Superior temporal gyrus (tissue), 1 donor: ENCODE results near the gene ANKRD10.
A peak's percentile ranks its signal among the peaks of the same experiment; 100 is the strongest.
"Not testable (repeated sequence)": the region's sequence is repeated elsewhere in the genome, so short reads cannot be mapped to it uniquely, and the experiment has no call there.

ENCODE experiments used
- DNase-seq: peaks from one replicate; pipeline ENCODE4 v3.0.0-alpha.2; 2016; ENCODE audit errors: extremely low spot score

Gene ANKRD10

DNA sequence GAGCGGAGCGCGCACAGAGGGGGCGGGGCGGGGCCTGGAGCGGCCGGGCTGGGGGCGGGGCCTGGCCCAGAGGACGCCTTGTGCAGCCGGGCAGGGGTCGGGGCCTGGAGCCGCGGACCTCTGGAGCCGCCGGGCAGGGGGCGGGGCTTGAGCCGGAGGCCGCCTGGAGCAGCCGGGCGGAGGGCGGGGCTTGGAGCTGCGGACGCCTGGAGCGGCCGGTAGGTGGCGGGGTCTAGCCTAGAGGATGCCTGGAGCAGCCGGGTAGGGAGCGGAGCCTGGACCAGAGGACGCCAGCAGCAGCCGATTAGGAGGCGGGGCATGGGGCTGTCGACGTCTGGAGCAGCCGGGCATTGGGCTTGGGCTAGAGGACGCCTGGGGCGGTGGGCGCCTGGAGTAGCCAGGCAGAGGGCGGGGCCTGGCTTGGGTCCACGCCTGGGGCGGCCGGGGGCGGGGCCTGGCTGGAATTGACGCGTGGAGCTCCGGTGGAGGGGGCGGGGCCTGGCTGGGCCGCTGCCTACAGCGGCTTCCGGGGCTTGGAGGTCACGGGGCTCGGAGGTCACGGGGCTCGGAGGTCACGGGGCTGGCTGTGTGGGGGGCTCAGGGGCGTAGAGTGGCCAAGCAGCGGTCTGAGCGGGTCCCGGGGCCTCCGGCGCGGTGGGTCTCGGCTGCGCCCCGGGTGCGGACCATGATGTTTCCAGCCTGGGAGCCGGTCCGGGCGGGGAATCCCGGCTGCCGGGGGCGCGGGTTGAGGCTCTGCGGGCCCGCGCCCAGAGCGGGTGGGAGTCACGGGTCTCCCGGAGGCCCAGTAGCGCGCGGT lies at the start of gene ANKRD10:
Gene ANKRD10 (minus strand): TSS at position 13 of the 817 bp plus-strand sequence. CDS start 135 bp downstream, outside the sequence.
- DNase-seq, result peak; percentile 96

- DNase-seq, result no peak
These were observed 49.6 kb upstream of the ANKRD10 start for GRCh38 chr13:110964229-110965037.

- DNase-seq, result no peak
These were observed 48.7 kb upstream of the ANKRD10 start for GRCh38 chr13:110963554-110963970.

DNA sequence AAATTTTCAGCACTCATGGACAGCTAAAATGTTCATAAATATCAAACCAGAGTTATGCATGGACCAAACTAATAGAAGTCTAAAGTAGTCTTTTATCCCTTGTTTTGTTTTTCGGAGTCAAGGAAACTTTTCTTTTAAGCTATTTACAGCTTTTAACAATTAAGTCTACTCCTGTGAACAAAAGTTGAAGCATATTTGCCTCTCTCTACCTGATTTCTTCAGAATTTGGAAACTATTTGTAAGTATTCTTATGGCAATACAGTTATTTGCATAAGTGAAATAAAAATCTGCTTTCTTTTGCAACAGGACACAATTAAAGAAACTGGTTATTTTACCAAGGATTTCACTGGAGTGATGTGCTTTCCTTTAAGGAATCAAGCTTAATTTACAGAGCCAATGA lies 47.1 kb upstream of the ANKRD10 start:
- no peak for DNase-seq

- no peak for DNase-seq
These were observed 45.3 kb upstream of the ANKRD10 start for GRCh38 chr13:110960204-110960603.

- DNase-seq, result no peak
These were observed 43.1 kb upstream of the ANKRD10 start for GRCh38 chr13:110957931-110958330.

DNA sequence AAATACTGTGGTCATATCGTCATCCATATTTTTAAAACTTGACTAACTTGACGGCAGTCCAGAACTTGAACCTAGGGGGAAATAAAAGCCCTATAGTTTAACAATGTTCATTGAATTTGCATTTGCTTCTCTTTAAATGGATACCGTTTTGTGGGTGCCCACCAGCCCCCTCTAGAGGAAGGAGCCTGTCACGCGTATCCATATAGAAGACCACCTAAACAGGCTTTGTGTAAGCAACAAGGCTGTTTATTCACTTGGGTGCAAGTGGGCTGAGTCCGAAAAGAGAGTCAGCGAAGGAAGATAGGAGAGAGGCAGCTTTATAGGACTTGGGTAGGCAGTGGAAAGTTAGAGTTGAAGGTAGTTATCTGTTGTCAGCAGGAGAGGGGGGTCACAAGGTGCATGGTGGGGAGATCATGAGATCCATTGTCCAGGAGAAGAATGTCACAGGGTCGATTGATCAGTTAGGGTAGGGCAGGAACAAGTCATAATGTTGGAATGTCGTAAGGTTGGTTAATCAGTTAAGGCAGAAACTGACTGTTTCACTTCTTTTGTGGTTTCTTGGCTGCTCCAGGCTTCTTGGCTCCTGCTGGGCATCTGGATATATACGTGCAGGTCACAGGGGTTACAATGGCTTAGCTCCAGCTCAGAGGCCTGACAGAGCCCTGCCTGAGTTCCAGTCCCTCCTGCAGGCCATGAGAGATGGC lies 42.5 kb upstream of the ANKRD10 start:
- no peak for DNase-seq

- not testable (repeated sequence) for DNase-seq
These were observed 41.3 kb upstream of the ANKRD10 start for GRCh38 chr13:110956216-110956615.

GRCh38 chr13:110955608-110956007 lies 40.7 kb upstream of the ANKRD10 start:
- not testable (repeated sequence) for DNase-seq

- not testable (repeated sequence) for DNase-seq
These were observed 40.2 kb upstream of the ANKRD10 start for GRCh38 chr13:110955072-110955503.

GRCh38 chr13:110954533-110954920 lies 39.7 kb upstream of the ANKRD10 start:
- not testable (repeated sequence) for DNase-seq

GRCh38 chr13:110953833-110954532 lies 39.1 kb upstream of the ANKRD10 start:
- no peak for DNase-seq

GRCh38 chr13:110953416-110953815 lies 38.5 kb upstream of the ANKRD10 start:
- no peak for DNase-seq

GRCh38 chr13:110952135-110952534 lies 37.3 kb upstream of the ANKRD10 start:
- not testable (repeated sequence) for DNase-seq

DNA sequence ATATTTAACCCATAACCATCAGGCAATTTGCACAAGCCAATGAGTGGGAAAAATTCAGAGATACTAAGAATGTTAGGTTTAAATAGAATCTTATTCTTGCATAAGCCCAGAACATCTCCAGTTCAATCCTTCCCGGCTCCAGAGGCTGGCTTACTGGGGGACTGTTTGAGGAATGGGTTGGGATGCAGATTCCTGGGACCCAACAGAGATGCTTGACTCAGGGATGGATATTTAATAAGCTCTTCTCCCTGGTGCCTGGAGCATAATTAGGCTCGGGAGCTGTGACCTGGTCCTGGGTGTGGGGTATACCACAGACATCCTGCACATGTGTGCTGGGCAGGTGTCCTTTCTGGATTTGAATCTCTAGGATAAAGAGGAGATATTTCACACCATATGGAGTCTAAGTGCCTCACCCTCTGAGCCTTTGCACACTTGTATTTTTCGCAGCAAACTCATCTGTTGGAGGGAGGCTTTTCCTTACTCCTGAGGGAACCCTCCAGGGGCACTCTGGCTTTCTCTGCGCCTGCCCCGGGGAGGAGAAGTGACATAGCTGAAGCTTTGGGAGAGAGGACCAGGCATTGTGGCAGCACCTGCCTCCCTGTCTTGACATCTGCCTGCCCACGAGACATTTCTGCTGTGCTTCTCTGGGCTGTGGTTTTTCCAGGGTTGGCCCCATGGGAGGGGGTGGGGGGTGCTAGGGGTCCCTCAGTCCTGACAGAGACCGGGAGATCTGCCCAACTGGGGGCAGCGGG lies 36.1 kb upstream of the ANKRD10 start:
- DNase-seq, result no peak

DNA sequence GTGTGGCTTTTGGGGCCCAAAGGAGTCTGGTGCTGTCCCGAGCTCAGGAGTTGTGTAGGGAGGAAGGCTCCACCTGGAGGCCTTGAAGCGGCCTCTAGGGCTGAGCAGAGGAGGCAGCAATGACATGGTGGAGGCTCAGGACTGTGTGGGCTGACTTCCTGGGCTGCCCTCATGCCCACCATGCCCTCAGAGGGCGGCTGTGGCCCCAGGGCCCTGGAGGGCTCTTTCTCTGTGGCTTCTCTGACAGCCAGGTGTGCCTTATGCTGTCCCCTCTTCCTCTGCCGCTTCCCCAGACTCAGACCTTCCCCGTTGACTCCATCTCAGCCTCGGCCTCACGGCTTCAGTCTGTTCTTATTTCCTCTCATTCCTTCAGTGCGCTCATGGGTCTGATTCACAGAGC lies 35.5 kb upstream of the ANKRD10 start:
- DNase-seq, result no peak

DNA sequence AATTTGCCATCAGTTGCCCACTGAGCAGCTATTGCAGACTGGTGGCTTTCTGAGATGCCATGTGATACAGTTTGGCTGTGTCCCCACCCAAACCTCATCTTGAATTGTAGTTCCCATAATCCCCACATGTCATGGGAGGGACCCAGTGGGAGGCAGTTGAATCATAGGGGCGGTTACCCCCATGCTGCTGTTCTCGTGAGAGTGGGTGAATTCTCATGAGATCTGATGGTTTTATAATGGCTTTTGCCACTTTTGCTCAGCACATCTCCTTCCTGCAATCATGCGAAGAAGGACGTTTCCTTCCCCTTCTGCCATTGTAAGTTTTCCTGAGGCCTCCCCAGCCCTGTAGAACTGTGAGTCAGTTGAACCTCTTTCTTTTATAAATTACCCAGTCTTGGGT lies 34.8 kb upstream of the ANKRD10 start:
- DNase-seq, result no peak

- DNase-seq, result no peak
These were observed 34.2 kb upstream of the ANKRD10 start for GRCh38 chr13:110949116-110949515.

DNA sequence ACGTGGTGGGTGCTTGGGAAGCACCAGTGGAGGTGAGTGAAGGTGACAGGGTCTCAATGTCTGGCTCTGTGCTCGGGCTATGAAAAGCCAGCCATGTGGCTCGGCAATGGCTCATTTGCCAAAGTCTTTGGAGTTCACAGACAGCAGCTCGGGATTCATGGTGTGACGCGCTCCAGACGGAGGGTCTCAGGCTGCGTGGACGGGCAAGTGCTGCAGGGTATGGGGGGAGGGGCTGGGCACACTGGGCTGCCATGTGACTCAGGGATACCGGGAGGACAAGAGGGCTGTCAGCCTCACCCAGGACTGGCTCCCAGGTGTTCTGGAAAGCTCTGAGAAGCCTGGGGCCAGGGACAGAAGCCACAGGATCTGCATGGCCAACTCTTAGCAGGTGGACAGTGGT lies 32.5 kb upstream of the ANKRD10 start:
- DNase-seq, result not testable (repeated sequence)

DNA sequence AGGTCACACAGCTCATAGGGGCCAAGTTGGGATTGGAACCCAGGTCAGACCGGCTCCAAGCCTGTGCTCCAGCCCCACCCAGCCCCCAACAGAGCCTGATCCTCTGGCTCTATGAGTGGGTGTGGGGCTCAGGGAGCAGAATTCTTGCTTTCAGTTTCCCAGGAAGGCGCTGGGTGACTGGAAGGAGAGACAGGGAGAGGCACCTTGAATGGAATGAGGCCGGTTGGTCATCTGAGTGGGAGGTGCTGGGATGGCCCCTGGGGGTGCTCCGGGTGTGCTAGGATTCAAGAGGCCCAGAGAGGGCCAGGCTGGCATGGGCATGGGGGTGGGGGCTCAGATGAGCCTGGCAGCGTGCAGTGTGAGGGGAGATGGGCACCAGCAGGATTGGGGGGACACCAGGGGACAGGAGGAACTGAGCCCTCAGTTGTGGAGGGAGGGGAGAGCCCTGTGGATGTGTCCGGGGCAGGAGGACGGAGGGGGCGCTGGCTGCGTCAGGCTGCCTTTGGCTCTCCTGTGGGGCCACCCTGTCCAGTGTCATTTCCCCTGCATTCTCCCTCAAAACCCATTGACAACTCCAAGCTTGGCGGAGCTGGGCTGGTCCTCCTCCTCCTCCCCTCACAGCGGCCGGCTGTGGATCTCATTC lies 31.2 kb upstream of the ANKRD10 start:
- DNase-seq, result no peak
